Neural crest cell (in vitro differentiated cells): ENCODE results near the gene C2orf15. TPM values are rescaled to one million over a fixed set of nuclear protein-coding genes. Genes with fewer than 3 reads are reported as not detected.
A peak's percentile ranks its signal among the peaks of the same experiment; 100 is the strongest.
"Not testable (repeated sequence)": the region's sequence is repeated elsewhere in the genome, so short reads cannot be mapped to it uniquely, and the experiment has no call there.

Source experiments
- DNase-seq: peaks from one replicate; pipeline ENCODE4 v3.0.0; 2021; ENCODE audit warnings: low read depth, mixed read lengths, low spot score
- H3K27ac Mint-ChIP-seq: one replicate; pipeline ENCODE4 v1.8.0; 2021; ENCODE audit warnings: mild to moderate bottlenecking, mixed read lengths; ENCODE audit not compliant: unreplicated experiment
- H3K27me3 Mint-ChIP-seq: 2 replicates; pipeline ENCODE4 v1.8.0; 2021; ENCODE audit warnings: low read depth, mild to moderate bottlenecking, mixed read lengths
- H3K36me3 Mint-ChIP-seq: 2 replicates; pipeline ENCODE4 v1.8.0; 2021; ENCODE audit warnings: low read depth, mild to moderate bottlenecking, mixed read lengths
- H3K4me1 Mint-ChIP-seq: 2 replicates; pipeline ENCODE4 v1.8.0; 2021; ENCODE audit warnings: mixed read lengths
- H3K4me3 Mint-ChIP-seq: one replicate; pipeline ENCODE4 v1.8.0; 2021; ENCODE audit warnings: mild to moderate bottlenecking, mixed read lengths
- H3K9me3 Mint-ChIP-seq: 2 replicates; pipeline ENCODE4 v1.8.0; 2021; ENCODE audit warnings: mixed read lengths
- CTCF ChIP-seq: fragments of 200-600 bp; sonication (generic); conservative IDR thresholded peaks from 2 replicates; pipeline ENCODE4 v1.5.0; 2021; ENCODE audit warnings: antibody characterized with exemption, mild to moderate bottlenecking
- total RNA-seq: library from RNA; stranded (reverse); gene quantifications from 2 replicates; pipeline ENCODE4 v1.2.1, GENCODE V29; 2021

Gene C2orf15
- total RNA-seq, 1 donor from 2014 or later = 0.37 TPM

- no peaks in the 10 kb centered on the region for H3K27me3 Mint-ChIP-seq
- TF ChIP-seq CTCF = no peak
- peaks cover 20% of the 10 kb centered on the region for H3K4me1 Mint-ChIP-seq
- peaks cover 9% of the 10 kb centered on the region for H3K36me3 Mint-ChIP-seq
- H3K9me3 Mint-ChIP-seq = no peaks in the 10 kb centered on the region
- no peak for DNase-seq
- no peak overlapping the region for H3K27ac Mint-ChIP-seq
- H3K4me3 Mint-ChIP-seq = no peak overlapping the region
Observed at GRCh38 chr2:99184811-99185210, 43.3 kb downstream of the C2orf15 start.

- H3K9me3 Mint-ChIP-seq = peaks cover 3% of the 10 kb centered on the region
- H3K27me3 Mint-ChIP-seq = no peaks in the 10 kb centered on the region
- H3K4me1 Mint-ChIP-seq = peaks cover 6% of the 10 kb centered on the region
- H3K4me3 Mint-ChIP-seq = no peak overlapping the region
- peaks cover 22% of the 10 kb centered on the region for H3K36me3 Mint-ChIP-seq
- DNase-seq = no peak
- no peak for TF ChIP-seq CTCF
- H3K27ac Mint-ChIP-seq = no peak overlapping the region
Observed at GRCh38 chr2:99187011-99187410, 45.5 kb downstream of the C2orf15 start.

- no peak for DNase-seq
- TF ChIP-seq CTCF = no peak
- Mint-ChIP-seq H3K4me3 (no peak overlapping the region), H3K27me3 (no peaks in the 10 kb centered on the region), H3K36me3 (peaks cover 32% of the 10 kb centered on the region), H3K9me3 (peaks cover 6% of the 10 kb centered on the region), H3K27ac (no peak overlapping the region), H3K4me1 (no peaks in the 10 kb centered on the region)
Observed at GRCh38 chr2:99188357-99188756, 46.9 kb downstream of the C2orf15 start.

DNA sequence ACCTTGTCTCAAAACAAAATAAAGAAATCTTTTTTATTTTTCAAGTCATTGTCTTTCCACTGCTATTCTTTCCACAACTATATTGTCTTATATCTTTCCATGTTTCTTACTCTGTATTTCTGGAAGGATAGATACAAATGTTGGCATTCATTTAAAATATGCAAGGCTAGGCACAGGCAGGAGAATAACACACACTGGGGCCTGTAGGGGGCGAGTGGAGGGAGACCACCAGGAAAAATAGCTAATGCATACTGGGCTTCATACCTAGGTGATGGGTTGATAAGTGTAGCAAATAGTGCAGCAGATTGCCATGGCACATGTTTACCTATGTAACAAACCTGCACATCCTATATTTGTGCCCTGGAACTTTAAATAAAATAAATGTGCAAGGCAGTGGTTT is 49.0 kb downstream of the C2orf15 start:
- no peak for DNase-seq
- H3K9me3 Mint-ChIP-seq = peaks cover 6% of the 10 kb centered on the region
- no peak overlapping the region for H3K4me3 Mint-ChIP-seq
- H3K36me3 Mint-ChIP-seq = peaks cover 40% of the 10 kb centered on the region
- no peak overlapping the region for H3K27ac Mint-ChIP-seq
- H3K4me1 Mint-ChIP-seq = no peaks in the 10 kb centered on the region
- H3K27me3 Mint-ChIP-seq = no peaks in the 10 kb centered on the region
- peak; percentile 27 for TF ChIP-seq CTCF

- not testable (repeated sequence) for H3K4me1 Mint-ChIP-seq, H3K9me3 Mint-ChIP-seq, H3K27me3 Mint-ChIP-seq, H3K4me3 Mint-ChIP-seq, H3K27ac Mint-ChIP-seq, DNase-seq
- peaks cover 37% of the 10 kb centered on the region for H3K36me3 Mint-ChIP-seq
Observed at GRCh38 chr2:99192364-99192763, 50.9 kb downstream of the C2orf15 start.

DNA sequence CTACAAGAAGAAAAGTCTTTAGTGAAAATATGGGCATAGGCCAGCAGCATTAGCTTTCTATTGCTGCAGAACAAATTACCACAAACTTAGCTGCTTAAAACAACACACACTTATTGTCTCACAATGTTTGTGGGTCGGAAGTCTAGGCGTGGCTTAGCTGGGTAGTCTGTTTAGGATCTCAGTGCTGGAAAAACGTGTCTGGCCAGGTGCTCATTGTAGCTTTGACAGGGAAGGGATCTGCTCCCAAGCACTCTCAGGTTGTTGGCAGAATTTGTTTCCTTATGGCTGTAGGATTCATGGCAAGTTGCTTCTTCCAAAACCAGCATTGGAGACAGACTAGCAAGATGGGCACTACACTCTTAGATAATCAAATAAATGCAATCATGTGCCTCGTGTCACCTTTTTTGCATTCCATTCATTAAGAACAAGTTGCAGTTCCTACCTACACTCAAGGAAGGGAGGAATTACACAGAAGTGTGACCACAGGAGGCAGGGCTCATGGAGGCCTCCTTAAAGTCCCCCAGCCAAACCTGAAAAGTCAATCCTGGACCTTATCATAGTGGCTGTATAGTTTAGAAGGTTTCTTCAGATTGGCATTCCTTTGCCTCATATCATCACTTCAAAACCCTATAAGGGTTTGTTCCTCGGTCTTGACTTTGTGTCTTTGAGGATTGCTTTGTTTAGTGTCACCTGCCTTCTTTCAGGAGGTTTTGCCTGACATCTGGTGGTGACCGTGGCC is 56.8 kb downstream of the C2orf15 start:
- no peaks in the 10 kb centered on the region for H3K4me1 Mint-ChIP-seq
- no peaks in the 10 kb centered on the region for H3K27me3 Mint-ChIP-seq
- no peak for DNase-seq
- TF ChIP-seq CTCF = no peak
- H3K9me3 Mint-ChIP-seq = peaks cover 4% of the 10 kb centered on the region
- H3K4me3 Mint-ChIP-seq = no peak overlapping the region
- H3K27ac Mint-ChIP-seq = no peak overlapping the region
- peaks cover 18% of the 10 kb centered on the region for H3K36me3 Mint-ChIP-seq
